HG03439 (cell line): ENCODE data around the gene DNAAF1.
"Not testable (repeated sequence)": the region's sequence is repeated elsewhere in the genome, so short reads cannot be mapped to it uniquely, and the experiment has no call there.

Experiments used
- ATAC-seq: cut with Tn5 transposase; IDR thresholded peaks from one replicate; pipeline ENCODE4 v1.9.1; 2021; ENCODE audit warnings: mild to moderate bottlenecking, moderate library complexity; ENCODE audit not compliant: unreplicated experiment

DNAAF1 gene

DNA sequence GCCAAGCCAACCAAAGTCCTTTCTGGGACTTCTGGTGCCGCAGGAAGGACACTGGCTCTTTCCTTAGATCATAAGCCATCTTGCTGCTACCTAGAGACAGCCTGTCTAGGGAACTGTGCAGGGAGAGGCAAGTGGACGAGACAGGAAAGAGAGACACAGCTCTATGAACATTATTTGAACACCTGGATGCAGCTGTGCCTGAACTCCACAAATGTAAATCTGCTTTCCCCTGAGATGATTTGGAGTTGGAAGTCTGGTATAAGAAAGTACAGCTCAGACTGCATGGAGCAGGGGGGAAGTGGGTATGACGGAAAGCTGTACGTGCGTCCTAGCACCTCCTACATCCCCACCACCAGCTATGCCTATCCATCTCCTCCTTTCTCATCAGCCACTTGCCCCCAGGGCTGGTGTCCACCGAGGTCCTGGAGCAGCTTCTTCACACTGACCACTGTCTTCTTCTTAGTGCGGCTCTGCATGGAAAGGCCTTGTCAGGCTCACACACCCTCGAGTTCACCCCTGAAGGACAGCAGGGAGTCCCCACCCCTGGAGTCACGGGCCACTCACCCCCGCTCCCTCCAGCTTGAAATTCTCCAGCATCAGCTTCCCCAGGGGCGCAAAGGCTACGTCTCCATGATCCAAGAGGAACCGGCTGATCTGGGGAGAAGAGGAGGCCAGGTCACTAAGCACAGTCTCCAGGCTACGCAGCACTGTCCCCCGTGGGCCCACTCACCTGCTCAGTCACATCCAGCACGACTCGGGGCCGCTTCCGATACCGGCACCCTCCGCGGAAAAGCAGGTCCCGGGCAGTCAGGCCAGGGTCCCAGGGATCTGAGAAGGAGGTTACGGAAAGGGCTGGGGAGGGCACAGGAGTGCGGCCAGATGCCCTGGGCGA, 37.8 kb downstream of the DNAAF1 start:
- no peak for ATAC-seq

DNA sequence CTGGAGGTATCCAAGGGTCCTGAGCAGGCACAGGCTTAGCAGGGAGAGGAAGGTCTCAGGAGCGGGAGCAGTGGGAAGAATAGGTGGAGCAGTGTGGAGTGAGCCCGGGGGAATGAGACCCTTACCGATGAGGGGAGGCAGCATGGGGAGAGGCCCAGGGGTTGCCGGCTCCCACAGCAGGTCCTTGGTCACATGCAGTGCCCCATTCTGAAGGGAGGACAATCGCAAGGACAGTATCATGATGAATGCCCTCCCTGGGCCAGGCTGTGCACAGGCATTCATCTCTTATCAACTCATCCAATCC, 38.4 kb downstream of the DNAAF1 start:
- ATAC-seq = no peak

DNA sequence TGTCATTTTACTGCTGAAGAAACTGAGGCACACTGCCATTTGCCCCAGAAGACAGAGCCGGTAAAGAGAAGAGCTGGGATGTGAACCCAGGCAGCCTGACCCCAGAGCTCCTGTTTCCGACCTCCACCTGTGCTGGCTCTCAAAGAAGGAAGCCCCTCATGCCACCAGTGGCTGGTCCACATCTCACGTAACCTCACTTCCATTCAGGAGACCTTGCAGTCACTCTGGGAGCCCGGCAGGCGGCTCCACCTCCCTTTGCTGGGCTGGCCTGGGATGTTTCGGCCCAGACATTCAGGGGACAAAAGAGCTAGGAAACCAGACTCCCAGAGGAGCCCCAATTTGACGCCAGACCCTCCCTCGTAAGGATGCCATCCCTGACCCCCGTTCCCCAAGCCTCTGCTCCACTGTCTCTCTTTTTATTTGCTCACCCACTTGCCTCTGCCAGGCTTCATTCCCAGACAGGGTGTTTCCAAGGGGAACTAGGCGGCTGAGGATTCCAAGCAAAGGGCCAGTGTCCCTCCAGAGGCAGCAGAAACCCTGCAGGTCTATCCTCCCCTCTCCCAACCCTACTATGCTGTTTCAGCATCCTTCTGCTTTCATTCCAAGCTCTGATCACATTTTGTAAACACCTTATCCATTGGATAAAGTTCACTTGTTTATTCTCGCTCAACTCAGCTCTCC, 38.9 kb downstream of the DNAAF1 start:
- ATAC-seq = no peak

DNA sequence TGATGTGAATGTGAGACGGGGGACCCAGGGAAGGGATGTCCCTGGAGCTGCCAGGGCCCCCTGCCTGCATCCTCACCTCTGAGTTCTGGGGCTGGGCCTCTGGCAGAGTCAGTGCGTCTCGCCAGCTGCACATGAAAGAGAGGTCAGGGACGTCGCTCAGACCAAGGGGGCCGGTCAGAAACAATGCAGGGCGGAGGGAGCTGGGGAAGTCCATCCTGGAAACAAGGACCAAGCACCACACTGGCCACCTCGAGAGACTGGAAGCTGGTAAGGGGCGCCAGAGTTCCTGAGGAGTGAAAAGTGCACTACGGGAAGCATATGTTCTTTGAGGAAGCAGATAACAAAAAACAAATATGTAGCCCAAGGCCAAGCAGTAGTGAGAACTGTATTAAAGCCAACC, 39.7 kb downstream of the DNAAF1 start:
- ATAC-seq = no peak

DNA sequence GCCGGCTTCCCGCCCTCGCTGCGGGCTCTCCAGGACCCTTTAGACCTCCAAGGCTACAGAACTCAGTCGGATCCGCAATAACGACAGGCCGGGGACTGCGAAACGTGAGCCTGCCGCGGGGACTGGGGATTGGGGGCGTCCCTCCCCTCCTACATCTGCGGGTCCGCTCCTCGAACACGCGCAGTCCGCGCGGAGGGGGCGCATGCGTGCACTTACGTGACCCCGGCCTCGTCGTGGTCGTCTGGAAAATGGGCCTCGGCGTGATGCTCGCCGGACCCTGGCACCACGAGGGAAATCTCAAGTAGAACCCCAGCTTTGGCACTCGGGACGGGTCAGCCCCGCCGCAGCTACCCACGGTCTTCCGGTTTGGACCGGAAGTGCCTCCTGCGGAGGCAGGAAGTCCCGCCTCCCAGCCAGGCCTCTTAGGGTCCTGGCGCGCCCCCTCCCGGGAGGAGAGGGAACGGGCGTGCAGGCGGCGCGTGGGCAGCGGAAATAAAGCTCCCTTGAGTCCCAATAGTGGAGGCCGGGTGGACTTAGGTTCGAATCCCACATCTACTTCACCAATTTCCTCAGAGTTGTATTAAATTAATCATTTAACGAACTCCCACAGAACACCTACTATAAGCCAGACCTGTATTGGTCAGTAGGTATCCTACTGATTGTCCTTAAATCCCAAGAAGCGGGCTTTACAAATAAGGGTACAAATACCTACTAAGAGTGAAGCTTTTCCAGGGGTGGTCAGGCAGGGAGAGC, 41.8 kb downstream of the DNAAF1 start, which contains the start of gene TAF1C:
TAF1C (minus strand) TSS at position 373 of the 753 bp plus-strand sequence. CDS start 2,069 bp downstream, outside the sequence.
- peak; percentile 86 for ATAC-seq

DNA sequence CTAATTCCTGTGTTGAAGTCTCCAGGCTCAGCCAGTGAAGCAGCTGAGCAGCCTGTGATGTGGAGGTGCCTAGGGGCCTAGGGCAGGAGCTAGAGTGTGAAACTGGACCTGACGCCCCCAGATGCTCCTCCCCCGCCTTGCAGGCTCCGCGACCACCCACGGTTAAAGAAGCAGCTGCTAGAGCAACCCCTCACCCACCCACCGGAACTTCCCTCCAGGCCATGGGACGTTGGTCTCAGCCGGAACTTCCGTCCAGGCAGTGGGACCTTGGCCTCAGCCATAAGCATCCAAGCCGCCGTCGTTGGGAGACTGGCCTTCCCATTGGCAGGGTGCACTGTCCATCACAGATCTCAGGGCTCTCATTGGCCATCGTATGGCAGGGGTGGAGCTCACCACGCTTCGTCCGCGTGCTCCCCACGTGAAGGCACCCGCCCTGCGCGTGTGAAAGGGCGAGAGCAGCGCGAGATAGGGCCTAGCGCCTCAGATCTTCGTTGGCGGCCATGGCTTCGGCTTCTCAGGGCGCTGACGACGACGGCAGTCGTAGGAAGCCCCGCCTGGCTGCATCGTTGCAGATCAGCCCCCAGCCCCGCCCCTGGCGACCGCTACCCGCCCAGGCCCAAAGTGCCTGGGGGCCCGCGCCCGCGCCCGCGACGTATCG, 45.8 kb downstream of the DNAAF1 start, which contains the start of gene ADAD2:
ADAD2 (plus strand) TSS at position 427 of the 658 bp plus-strand sequence; CDS start at position 501, 74 bp downstream.
- no peak for ATAC-seq

DNA sequence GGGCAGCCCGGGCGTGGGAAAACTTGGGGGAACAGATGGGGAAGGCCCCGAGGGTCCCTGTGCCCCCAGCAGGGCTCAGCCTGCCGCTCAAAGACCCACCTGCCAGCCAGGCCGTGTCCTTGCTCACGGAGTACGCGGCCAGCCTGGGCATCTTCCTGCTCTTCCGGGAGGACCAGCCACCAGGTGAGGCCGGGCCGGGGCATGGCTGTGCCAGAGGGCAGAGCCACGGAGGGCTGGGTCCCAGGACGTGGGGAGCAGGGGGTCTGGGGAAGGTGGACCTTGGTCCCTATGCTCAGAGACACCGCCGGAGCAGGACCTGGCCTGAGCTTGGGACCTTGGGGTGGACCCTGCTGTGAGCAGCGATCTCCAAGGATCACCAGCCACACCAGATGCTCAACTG, 46.4 kb downstream of the DNAAF1 start:
- ATAC-seq = no peak

DNA sequence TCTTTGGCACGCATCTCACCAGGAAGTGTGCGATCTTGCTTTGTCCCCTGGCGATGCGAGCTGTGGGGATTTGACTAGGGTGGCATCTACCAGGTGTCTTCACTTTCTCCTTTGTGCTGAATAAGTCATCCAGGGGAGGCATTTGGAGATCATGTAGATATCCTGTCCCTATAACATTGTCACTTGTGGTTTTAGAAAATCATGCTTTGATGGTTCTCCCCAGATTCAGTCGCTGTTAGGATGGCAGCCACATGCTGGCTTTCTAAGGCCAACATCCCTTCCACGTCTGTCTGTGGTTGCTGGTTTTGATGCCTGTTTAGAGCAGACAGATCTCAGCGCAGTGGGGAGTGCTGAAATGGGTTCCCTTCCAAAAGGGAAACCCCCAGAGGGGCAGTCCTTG, 48.4 kb downstream of the DNAAF1 start:
- ATAC-seq = no peak

DNA sequence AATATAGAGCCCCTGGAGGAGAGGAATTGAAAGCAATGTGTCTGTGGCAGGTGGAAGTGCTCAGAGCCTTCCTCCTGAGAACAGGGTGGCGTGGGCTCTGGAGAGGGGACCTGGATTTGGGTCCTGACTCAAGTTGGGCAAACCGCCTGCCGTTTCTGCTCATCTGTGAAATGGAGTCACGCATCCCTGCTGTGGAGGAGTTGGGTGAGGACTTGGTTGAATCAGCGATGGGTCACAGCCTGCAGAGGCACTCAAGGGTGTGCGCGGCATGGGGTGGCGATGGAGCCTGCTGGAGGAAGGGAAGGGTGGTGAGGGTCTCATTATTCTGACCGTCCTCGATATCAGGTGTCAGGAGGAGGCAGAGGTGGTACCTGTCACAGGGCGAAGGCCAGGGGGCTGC, 48.9 kb downstream of the DNAAF1 start:
- ATAC-seq = no peak

DNA sequence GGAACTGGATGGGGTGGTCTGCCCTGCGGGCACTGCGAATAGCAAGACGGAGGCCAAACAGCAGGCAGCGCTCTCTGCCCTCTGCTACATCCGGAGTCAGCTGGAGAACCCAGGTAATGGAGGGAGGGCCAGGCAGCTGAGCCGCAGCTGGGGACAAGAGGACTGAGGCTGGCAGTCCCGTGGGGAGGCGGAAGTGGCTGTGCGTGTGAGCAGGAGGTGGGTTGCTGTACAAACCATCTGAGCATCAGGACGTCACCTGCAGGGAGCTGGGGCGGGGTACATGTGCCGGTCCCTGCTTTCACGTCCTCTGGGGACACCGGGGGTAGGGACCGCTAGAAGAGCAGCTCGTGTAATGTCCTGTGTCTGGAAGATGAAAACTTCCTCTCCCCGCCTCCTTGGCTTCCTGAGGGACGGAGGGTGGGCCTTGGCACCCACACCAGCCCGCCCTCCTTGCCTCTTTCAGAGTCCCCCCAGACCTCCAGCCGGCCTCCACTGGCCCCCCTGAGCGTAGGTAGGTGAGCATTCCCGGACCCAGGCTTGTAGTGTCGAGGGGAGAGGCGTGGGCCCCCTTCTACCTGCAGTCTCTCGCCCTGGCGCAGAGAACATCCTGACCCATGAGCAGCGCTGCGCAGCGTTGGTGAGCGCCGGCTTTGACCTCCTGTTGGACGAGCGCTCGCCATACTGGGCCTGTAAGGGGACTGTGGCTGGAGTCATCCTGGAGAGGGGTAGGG, 49.5 kb downstream of the DNAAF1 start:
- ATAC-seq = no peak

DNA sequence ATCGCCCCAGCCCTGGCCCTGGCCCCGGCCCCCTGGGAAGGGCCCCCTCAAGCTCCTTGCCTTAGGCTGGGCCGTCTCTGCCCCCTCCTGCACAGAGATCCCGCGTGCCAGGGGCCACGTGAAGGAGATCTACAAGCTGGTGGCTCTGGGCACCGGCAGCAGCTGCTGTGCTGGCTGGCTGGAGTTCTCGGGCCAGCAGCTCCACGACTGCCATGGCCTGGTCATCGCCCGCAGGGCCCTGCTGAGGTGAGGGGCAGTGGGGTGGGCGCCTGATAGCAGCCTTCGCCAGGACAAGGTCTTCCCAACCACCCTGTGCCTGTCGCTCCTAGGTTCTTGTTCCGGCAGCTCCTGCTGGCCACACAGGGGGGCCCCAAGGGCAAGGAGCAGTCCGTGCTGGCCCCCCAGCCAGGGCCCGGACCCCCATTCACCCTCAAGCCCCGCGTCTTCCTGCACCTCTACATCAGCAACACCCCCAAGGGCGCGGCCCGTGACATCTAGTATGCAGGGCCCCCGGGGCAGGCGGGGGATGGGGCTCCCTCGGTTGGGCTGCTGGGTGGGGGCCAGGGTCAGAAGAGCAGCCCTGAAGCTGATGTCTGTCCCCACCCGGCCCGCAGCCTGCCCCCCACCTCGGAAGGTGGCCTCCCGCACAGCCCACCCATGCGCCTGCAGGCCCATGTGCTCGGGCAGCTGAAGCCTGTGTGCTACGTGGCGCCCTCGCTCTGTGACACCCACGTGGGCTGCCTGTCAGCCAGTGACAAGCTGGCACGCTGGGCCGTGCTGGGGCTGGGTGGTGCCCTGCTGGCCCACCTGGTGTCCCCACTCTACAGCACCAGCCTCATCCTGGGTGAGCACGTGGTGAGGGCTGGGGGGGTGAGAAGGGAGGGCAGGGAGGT, 50.3 kb downstream of the DNAAF1 start:
- no peak for ATAC-seq

DNA sequence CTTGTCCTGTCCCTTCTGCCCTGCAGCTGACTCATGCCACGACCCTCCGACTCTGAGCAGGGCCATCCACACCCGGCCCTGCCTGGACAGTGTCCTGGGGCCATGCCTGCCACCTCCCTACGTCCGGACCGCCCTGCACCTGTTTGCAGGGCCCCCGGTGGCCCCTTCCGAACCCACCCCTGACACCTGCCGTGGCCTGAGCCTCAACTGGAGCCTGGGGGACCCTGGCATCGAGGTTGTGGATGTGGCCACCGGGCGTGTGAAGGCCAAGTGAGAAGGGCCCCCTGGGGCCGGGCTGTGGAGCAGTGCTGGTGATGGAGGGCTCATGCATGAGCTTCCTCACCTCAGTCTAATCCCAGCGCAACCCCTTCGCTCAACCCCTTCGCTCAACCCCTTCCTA, 51.0 kb downstream of the DNAAF1 start:
- no peak for ATAC-seq

DNA sequence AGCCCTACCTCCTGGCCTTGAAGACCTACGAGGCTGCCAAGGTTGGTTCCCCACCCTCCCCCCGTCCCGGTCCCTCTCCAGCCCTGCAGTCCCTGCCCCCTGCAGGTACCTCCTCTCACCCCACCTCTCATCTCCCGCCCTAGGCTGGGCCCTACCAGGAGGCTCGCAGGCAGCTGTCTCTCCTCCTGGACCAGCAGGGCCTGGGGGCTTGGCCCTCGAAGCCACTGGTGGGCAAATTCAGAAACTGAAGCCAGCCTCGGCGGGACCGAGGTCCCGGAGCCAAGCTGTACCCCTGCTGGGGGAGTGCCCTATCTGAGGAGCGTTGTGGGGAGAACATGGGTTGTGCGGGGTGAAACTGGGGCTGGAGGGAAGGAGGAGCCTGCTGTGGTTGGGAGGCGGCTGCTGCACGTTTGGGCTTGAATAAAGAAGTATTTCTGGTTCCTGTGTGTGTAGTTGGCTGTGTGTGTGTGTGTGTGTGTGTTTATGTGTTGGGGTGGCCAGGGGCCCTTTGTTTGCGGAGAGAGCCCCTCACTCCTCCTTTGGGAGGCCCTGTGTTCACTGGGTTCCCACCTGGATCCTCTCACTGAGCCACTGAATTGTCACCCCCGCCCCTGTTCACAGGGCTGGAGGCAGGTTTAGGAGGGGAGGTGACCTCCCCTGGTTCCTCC, 51.8 kb downstream of the DNAAF1 start:
- ATAC-seq = no peak

DNA sequence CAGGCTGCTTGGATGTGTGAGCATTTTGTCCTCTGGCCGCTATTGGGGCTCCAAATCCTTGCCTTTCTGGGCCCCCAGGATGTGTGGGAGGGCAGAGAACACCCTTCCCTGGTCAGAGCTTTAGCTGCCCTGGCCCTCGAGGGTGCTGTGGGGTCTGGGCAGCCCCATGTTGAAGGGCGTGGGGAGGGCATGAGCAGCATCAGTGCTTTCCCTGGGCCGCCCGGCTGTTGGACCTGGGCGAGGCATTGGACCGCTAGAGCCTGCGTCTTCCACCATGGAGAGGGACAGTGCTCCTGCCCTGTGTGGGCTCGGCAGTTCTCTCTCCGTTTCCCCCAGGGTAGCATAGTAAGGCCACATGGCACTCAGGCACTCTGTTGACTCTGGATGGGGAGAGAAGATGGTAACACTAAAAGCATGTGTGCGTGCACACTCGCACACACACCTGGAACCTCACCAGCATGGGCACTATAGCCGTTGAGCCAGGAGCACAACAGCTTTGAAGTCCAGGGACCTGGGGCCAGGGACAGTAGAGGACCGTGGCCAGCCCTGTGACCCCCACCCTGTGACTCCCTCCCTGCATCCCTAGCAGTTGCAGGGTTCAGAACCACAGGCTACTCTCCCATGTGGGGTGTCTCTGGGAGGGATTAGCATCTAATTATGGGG, 52.5 kb downstream of the DNAAF1 start:
- no peak for ATAC-seq

DNA sequence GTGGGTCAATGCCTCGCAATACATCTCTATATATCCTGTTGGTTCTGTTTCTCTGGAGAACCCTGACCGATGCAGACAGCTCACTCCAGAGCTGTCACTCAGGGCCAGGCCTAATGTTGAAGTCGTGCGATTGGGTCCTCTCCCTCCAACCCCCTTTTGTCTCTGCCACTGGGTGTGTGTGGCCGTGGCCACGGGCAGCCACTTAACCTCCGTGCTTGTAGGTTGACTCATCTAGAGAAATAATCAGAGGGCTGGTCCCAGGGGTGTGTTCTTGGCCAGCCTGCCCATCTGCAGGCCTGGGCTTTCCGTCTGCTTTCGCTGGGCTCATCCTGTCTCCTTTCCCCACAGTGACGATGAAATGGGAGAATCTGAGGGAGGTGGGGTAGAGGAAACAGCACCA, 53.3 kb downstream of the DNAAF1 start:
- no peak for ATAC-seq

DNA sequence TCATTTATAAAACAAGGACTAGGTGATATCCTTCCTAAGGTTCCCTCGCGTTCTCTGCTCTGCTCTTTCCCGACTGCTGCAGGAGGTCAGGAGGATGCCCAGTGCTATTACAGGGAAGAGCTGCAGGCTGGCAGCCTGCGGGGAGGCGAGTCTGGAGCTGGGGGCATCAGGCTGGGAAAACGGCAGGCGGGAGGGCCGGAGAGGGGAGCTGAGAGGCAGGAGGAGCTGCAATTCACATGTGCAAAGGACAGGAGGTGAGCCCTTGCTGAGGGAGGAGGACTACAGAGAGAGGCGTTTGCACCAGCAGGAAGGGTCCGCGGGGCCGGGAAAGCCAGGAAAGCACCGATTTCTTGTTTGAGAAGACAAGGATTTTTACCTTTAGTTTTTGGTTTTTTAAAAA, 54.0 kb downstream of the DNAAF1 start:
- no peak for ATAC-seq

DNA sequence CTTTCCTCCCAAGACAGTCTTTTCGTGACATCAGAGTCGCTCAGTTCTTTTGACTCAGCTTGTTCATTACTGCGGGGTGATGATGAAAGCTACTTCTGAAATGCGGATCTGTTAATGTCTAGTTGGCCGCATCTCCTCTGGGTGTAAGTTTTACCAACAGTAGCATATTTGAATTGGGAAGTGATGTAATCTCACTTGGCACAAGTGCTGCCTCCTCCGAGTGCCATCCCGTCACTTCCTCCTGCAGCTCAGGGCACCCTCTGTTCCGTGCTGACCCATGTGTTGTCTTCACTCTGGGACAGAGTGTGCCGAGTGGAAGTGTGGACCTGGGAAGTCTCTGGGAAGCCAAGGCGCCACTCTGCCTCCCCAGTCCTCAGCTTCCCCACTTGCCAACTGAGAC, 54.8 kb downstream of the DNAAF1 start:
- ATAC-seq = no peak

DNA sequence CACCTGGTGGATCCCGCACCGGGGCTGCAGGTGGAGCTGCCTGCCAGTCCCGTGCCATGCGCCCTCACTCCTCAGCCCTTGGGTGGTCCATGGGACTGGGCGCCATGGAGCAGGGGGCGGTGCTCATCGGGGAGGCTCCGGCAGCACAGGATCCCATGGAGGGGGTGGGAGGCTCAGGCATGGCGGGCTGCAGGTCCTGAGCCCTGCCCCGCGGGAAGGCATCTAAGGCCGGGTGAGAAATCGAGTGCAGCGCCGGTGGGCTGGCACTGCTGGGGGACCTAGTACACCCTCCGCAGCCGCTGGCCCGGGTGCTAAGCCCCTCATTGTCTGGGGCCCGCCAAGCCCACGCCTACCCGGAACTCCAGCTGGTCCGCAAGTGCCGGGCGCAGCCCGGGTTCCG, 59.4 kb downstream of the DNAAF1 start:
- ATAC-seq = not testable (repeated sequence)
